ENCODE results near the gene AQP9. TPM values are rescaled to one million over a fixed set of nuclear protein-coding genes. Genes with fewer than 3 reads are reported as not detected.

AQP9 gene
- total RNA-seq, 1 donor from 2014 or later: not detected

DNA sequence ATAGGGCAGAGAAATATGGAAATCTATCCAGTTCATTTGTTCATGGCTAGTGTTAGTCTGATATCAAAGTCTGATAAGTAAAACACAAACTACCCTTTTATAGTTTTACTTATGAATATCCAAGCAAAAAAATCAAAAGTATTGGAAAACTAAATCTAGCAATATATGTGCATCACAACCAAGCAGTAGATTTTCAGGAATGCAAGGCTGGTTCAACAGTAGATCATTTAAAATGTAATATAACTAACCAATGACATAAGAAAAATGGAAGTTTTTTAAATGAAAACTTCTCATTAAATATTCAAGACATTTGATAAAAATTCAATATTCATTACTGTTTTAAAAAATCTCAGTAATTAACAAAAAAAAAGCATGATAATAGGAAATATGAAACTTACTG, 12.8 kb upstream of the AQP9 start:
- H3K27me3 ChIP-seq: no peaks in the 10 kb centered on the region
- H3K4me2 ChIP-seq: no peak overlapping the region
- Mint-ChIP-seq H3K4me1 (no peaks in the 10 kb centered on the region), H3K4me3 (no peak overlapping the region), H3K27me3 (ENCODE audit: insufficient read depth, low read depth) (no peaks in the 10 kb centered on the region), H3K27ac (no peak overlapping the region), H3K36me3 (no peaks in the 10 kb centered on the region), H3K9me3 (peaks cover 12% of the 10 kb centered on the region)
- no peak overlapping the region for H3K9ac ChIP-seq
- no peaks in the 10 kb centered on the region for H4K20me1 ChIP-seq (ENCODE audit: low read depth)
- DNase-seq (ENCODE audit: low spot score): no peak
- no peaks in the 10 kb centered on the region for H3K4me1 ChIP-seq
- no peak overlapping the region for H3K4me3 ChIP-seq
- H3K9me3 ChIP-seq (ENCODE audit: low read depth): peaks cover 4% of the 10 kb centered on the region
- H2AFZ ChIP-seq (replicated peaks): no peak overlapping the region
- no peaks in the 10 kb centered on the region for H3K79me2 ChIP-seq (ENCODE audit: low read depth)
- H3F3A ChIP-seq (ENCODE audit: low read depth): no peaks in the 10 kb centered on the region
- H3K36me3 ChIP-seq: no peaks in the 10 kb centered on the region
- H3K27ac ChIP-seq: no peak overlapping the region
- TF ChIP-seq, protein P1, sequence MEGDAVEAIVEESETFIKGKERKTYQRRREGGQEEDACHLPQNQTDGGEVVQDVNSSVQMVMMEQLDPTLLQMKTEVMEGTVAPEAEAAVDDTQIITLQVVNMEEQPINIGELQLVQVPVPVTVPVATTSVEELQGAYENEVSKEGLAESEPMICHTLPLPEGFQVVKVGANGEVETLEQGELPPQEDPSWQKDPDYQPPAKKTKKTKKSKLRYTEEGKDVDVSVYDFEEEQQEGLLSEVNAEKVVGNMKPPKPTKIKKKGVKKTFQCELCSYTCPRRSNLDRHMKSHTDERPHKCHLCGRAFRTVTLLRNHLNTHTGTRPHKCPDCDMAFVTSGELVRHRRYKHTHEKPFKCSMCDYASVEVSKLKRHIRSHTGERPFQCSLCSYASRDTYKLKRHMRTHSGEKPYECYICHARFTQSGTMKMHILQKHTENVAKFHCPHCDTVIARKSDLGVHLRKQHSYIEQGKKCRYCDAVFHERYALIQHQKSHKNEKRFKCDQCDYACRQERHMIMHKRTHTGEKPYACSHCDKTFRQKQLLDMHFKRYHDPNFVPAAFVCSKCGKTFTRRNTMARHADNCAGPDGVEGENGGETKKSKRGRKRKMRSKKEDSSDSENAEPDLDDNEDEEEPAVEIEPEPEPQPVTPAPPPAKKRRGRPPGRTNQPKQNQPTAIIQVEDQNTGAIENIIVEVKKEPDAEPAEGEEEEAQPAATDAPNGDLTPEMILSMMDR (IDR thresholded peaks at IDR 0.05): no peak
- TF ChIP-seq EZH2phosphoT487 (IDR thresholded peaks at IDR 0.05) (no peak), EZH2 (IDR thresholded peaks at IDR 0.05) (no peak)

DNA sequence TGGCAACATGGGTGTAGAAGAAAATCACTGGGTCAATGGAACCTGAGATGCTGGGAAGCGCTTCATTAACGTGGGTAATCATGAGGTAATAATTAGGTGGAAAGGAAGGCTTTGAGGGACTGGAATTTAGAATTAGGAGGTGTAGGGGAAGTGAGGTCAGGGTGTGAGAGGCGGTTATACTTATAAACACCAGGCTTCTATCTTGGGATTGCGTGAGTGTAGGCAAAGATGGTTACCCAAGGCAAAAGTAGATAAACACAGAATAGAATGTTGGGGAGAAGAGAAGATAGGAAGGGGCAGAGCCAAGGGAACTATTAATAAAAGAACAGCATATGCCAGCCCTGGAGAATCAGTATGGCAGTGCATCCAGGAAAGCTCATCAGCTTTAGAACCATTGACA, 3.3 kb upstream of the AQP9 start:
- Histone ChIP-seq H3K36me3 (no peaks in the 10 kb centered on the region), H2AFZ (replicated peaks) (no peak overlapping the region), H3K9me3 (ENCODE audit: low read depth) (no peaks in the 10 kb centered on the region), H3K27me3 (no peaks in the 10 kb centered on the region), H3K4me1 (no peaks in the 10 kb centered on the region), H3K4me3 (no peak overlapping the region), H3K27ac (no peak overlapping the region), H3K4me2 (no peak overlapping the region), H4K20me1 (ENCODE audit: low read depth) (no peaks in the 10 kb centered on the region), H3K9ac (no peak overlapping the region), H3F3A (ENCODE audit: low read depth) (no peaks in the 10 kb centered on the region), H3K79me2 (ENCODE audit: low read depth) (no peaks in the 10 kb centered on the region)
- Mint-ChIP-seq H3K4me3 (no peak overlapping the region), H3K9me3 (no peaks in the 10 kb centered on the region), H3K27me3 (ENCODE audit: insufficient read depth, low read depth) (peaks cover 4% of the 10 kb centered on the region), H3K36me3 (no peaks in the 10 kb centered on the region), H3K27ac (no peak overlapping the region), H3K4me1 (no peaks in the 10 kb centered on the region)
- TF ChIP-seq EZH2 (IDR thresholded peaks at IDR 0.05) (no peak), EZH2phosphoT487 (IDR thresholded peaks at IDR 0.05) (no peak)
- TF ChIP-seq, protein P1 (IDR thresholded peaks at IDR 0.05): no peak
- DNase-seq (ENCODE audit: low spot score): no peak

DNA sequence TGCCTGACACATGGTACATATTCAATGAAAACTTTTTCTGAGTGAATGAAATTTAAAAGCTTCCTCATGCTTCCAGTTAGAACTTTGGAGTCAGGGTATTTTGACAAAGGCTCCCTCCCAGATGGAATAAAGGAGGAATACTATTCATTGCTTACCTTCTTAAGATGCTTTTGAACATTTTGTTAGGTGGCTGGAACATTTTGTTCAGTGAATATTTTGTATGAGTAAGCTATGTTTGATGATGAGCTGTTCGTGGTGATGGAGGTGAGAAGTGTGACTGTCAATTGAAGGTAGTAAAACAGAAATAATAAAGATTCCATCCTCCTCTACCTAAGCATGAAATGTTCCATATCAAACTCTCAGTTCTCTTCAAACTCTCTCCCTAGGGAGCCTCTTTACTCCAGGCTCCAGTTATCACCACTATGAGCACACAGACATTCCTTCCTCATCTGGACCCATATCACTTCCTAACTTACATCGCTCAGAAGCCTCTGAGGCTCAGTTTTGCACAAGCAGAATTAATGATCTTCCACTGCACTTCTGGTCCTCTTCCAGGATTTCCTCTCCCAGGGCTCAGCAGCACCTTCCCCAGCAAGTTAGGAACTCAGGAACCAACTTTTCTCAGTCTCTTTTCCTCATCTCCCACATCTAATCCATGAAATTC, 2.5 kb upstream of the AQP9 start:
- Mint-ChIP-seq H3K27me3 (ENCODE audit: insufficient read depth, low read depth) (peaks cover 4% of the 10 kb centered on the region), H3K36me3 (no peaks in the 10 kb centered on the region), H3K27ac (no peak overlapping the region), H3K9me3 (no peaks in the 10 kb centered on the region), H3K4me3 (no peak overlapping the region), H3K4me1 (no peaks in the 10 kb centered on the region)
- no peak overlapping the region for H3K4me3 ChIP-seq
- TF ChIP-seq EZH2 (IDR thresholded peaks at IDR 0.05): no peak
- TF ChIP-seq, protein P1 (IDR thresholded peaks at IDR 0.05): no peak
- no peak for TF ChIP-seq EZH2phosphoT487 (IDR thresholded peaks at IDR 0.05)
- no peak overlapping the region for H3K4me2 ChIP-seq
- no peaks in the 10 kb centered on the region for H3F3A ChIP-seq (ENCODE audit: low read depth)
- no peaks in the 10 kb centered on the region for H4K20me1 ChIP-seq (ENCODE audit: low read depth)
- H3K27ac ChIP-seq: no peak overlapping the region
- H3K27me3 ChIP-seq: no peaks in the 10 kb centered on the region
- no peaks in the 10 kb centered on the region for H3K36me3 ChIP-seq
- DNase-seq (ENCODE audit: low spot score): no peak
- no peak overlapping the region for H2AFZ ChIP-seq (replicated peaks)
- no peaks in the 10 kb centered on the region for H3K79me2 ChIP-seq (ENCODE audit: low read depth)
- no peak overlapping the region for H3K9ac ChIP-seq
- no peaks in the 10 kb centered on the region for H3K9me3 ChIP-seq (ENCODE audit: low read depth)
- H3K4me1 ChIP-seq: no peaks in the 10 kb centered on the region
